SK-N-SH treated with all-trans-retinoic acid at 6 μM for 48 hours (cell line): Measurements from ENCODE around the gene EBF3.
"Not testable (repeated sequence)": the region's sequence is repeated elsewhere in the genome, so short reads cannot be mapped to it uniquely, and the experiment has no call there.

Experiments used
- ATAC-seq: fragments of 200-7000 bp; cut with Tn5 transposase; 3 replicates; pipeline ENCODE4 v1.9.1; 2020; ENCODE audit warnings: mild to moderate bottlenecking, moderate library complexity
- ARNTL ChIP-seq: fragments of 450-650 bp; formaldehyde crosslinking; IDR thresholded peaks from 2 replicates; pipeline ENCODE4 v1.5.0; 2020; ENCODE audit warnings: low read depth, mild to moderate bottlenecking, moderate library complexity, borderline replicate concordance
- BACH2 ChIP-seq: fragments of 250-450 bp; sonication (Bioruptor Pico); IDR thresholded peaks from 2 replicates; pipeline ENCODE4 v1.9.0; 2021; ENCODE audit warnings: mild to moderate bottlenecking, borderline replicate concordance
- CSDC2 ChIP-seq: fragments of 250-450 bp; sonication (Bioruptor Pico); IDR thresholded peaks from 2 replicates; pipeline ENCODE4 v1.5.0; 2020; ENCODE audit warnings: mild to moderate bottlenecking, moderate library complexity
- ESRRG ChIP-seq: fragments of 250-450 bp; sonication (Bioruptor Pico); IDR thresholded peaks from 2 replicates; pipeline ENCODE4 v1.6.1; 2021; ENCODE audit warnings: mild to moderate bottlenecking
- GLIS3 ChIP-seq: fragments of 250-450 bp; sonication (Bioruptor Pico); IDR thresholded peaks from 2 replicates; pipeline ENCODE4 v1.5.0; 2020; ENCODE audit warnings: mild to moderate bottlenecking, moderate library complexity
- ISL1 ChIP-seq: fragments of 250-450 bp; sonication (Bioruptor Pico); IDR thresholded peaks from 2 replicates; pipeline ENCODE4 v2.1.2; 2022; ENCODE audit warnings: mild to moderate bottlenecking, moderate library complexity
- OSR1 ChIP-seq: fragments of 250-450 bp; sonication (Bioruptor Pico); IDR thresholded peaks from 2 replicates; pipeline ENCODE4 v1.8.0; 2022; ENCODE audit warnings: moderate library complexity, mild to moderate bottlenecking, inconsistent platforms
- PPARA ChIP-seq: fragments of 250-450 bp; sonication (Bioruptor Pico); IDR thresholded peaks from 2 replicates; pipeline ENCODE4 v1.5.0; 2020; ENCODE audit warnings: mild to moderate bottlenecking, borderline replicate concordance
- RARB ChIP-seq: fragments of 250-450 bp; sonication (Bioruptor Pico); IDR thresholded peaks from 2 replicates; pipeline ENCODE4 v1.8.0; 2021; ENCODE audit warnings: mild to moderate bottlenecking, moderate library complexity
- SNAI2 ChIP-seq: fragments of 250-450 bp; sonication (Bioruptor Pico); IDR thresholded peaks from 2 replicates; pipeline ENCODE4 v1.5.0; 2020; ENCODE audit warnings: mild to moderate bottlenecking, moderate library complexity
- TCF4 ChIP-seq: fragments of 250-450 bp; sonication (Bioruptor Pico); IDR thresholded peaks from 2 replicates; pipeline ENCODE4 v1.8.0; 2021; ENCODE audit warnings: mild to moderate bottlenecking, moderate library complexity, borderline replicate concordance
- TOX ChIP-seq: fragments of 250-450 bp; sonication (Bioruptor Pico); IDR thresholded peaks from 2 replicates; pipeline ENCODE4 v1.8.0; 2021; ENCODE audit warnings: mild to moderate bottlenecking, moderate library complexity, borderline replicate concordance
- ZC3H10 ChIP-seq: fragments of 250-450 bp; sonication (Bioruptor Pico); IDR thresholded peaks from 2 replicates; pipeline ENCODE4 v1.5.1; 2021; ENCODE audit warnings: mild to moderate bottlenecking, moderate library complexity
- ZFP3 ChIP-seq: fragments of 250-450 bp; sonication (Bioruptor Pico); IDR thresholded peaks from 2 replicates; pipeline ENCODE4 v1.5.0; 2020; ENCODE audit warnings: mild to moderate bottlenecking, moderate library complexity
- ZFP30 ChIP-seq: fragments of 450-650 bp; formaldehyde crosslinking; IDR thresholded peaks from 2 replicates; pipeline ENCODE4 v1.5.0; 2022; ENCODE audit warnings: mild to moderate bottlenecking, moderate library complexity
- ZNF565 ChIP-seq: fragments of 450-650 bp; formaldehyde crosslinking; conservative IDR thresholded peaks from 2 replicates; pipeline ENCODE4 v1.5.0; 2020; ENCODE audit warnings: low read depth, mild to moderate bottlenecking, moderate library complexity
- ZNF70 ChIP-seq: fragments of 450-650 bp; formaldehyde crosslinking; IDR thresholded peaks from 2 replicates; pipeline ENCODE4 v1.5.0; 2020; ENCODE audit warnings: mild to moderate bottlenecking, moderate library complexity
- ZNF8 ChIP-seq: fragments of 450-650 bp; formaldehyde crosslinking; IDR thresholded peaks from 2 replicates; pipeline ENCODE4 v1.5.0; 2020; ENCODE audit warnings: mild to moderate bottlenecking, moderate library complexity
- TF ChIP-seq, protein P1 (sequence below): fragments of 250-450 bp; sonication (Bioruptor Pico); IDR thresholded peaks from 2 replicates; pipeline ENCODE4 v1.8.0; 2020; ENCODE audit warnings: mild to moderate bottlenecking, moderate library complexity, borderline replicate concordance
- TF ChIP-seq, protein P2 (sequence below): fragments of 250-450 bp; sonication (Bioruptor Pico); IDR thresholded peaks from 2 replicates; pipeline ENCODE4 v1.5.1; 2021; ENCODE audit warnings: mild to moderate bottlenecking, moderate library complexity
- TF ChIP-seq, protein P3 (sequence below): fragments of 250-450 bp; sonication (Bioruptor Pico); IDR thresholded peaks from 2 replicates; pipeline ENCODE4 v1.5.0; 2020; ENCODE audit warnings: mild to moderate bottlenecking, moderate library complexity
- TF ChIP-seq, protein P4 (sequence below): fragments of 250-450 bp; sonication (Bioruptor Pico); IDR thresholded peaks from 2 replicates; pipeline ENCODE4 v1.5.1; 2020; ENCODE audit warnings: low read depth, mild to moderate bottlenecking, moderate library complexity

EBF3 gene

DNA sequence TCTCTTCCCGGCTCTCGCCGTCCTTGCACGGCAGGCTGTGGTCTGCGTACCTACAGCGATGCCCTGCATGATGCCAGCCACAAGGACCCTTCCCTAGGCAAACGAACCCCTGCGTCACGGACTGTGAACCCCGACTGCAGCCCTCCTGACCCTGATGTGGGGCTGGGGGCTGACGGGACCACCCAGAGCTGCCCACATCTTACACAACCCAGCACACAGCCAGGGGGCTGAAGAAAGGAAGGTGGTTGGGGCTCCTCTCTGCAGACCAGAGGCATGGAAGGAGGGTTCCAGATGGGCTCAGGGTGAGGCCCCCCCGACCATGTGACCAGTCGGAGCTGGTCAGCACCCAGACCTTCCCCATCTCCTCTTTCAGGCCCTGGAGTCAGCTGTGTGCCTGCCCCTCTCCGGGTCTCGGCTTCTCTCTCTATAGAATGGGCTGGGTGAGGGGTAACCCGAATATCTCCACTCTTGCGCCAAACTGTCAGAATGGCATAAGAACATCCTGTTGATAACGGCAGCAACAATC, 41.4 kb downstream of the EBF3 start:
- no peak for ATAC-seq

DNA sequence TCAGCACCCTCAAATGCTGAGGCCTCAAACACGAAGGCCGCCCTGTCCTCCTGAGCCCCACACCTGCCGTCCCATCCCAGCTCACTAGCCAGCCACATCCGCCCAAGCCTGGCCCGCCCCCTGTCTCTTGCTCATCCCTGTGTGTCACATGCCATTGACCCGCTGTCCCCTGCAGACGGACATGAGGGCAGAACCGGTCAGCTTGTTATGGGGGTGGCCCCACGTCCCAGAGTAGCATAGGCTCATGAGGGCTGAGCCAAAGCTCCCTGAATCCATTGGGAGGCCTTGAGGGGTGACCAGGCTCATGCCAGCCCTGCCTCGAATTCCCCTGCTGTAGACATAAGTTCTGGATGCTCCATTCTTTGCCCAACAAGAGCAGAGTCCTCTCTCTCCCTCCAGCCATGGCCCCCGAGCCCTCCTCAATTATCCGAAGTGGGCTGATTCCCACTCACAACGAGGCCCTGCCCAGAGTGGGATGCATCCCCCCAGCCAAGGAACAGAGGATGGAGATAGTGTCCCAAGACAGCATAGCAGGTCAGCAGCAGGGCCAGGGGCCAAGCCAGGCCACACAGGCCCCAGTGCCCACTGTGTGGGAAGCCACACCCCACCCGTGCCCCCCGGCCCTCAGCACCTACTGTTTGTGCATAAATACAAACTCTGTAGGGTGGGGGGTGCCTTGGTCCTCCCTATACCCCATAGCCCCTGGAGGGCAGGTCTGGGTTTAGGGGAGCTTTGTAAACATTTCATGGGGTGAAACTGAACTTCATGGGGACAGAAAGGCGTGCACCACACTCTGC, 42.1 kb downstream of the EBF3 start:
- no peak for ATAC-seq
- TF ChIP-seq PPARA (CRISPR knock-in tag) (no peak), ESRRG (CRISPR knock-in tag) (no peak), ZC3H10 (CRISPR knock-in tag) (no peak), ZFP3 (no peak), ZNF70 (CRISPR knock-in tag) (no peak), SNAI2 (CRISPR knock-in tag) (no peak), TCF4 (CRISPR knock-in tag) (no peak), ZNF8 (CRISPR knock-in tag) (no peak)

More for the DNA sequence above, 41.4 kb downstream of the EBF3 start:
- TF ChIP-seq CSDC2 (no peak), ZNF8 (CRISPR knock-in tag) (no peak), ISL1 (CRISPR knock-in tag) (no peak), ZC3H10 (CRISPR knock-in tag) (no peak), ZNF565 (CRISPR knock-in tag) (no peak), SNAI2 (CRISPR knock-in tag) (no peak)
- TF ChIP-seq, protein P1, sequence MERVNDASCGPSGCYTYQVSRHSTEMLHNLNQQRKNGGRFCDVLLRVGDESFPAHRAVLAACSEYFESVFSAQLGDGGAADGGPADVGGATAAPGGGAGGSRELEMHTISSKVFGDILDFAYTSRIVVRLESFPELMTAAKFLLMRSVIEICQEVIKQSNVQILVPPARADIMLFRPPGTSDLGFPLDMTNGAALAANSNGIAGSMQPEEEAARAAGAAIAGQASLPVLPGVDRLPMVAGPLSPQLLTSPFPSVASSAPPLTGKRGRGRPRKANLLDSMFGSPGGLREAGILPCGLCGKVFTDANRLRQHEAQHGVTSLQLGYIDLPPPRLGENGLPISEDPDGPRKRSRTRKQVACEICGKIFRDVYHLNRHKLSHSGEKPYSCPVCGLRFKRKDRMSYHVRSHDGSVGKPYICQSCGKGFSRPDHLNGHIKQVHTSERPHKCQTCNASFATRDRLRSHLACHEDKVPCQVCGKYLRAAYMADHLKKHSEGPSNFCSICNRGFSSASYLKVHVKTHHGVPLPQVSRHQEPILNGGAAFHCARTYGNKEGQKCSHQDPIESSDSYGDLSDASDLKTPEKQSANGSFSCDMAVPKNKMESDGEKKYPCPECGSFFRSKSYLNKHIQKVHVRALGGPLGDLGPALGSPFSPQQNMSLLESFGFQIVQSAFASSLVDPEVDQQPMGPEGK (CRISPR knock-in tag) = no peak

DNA sequence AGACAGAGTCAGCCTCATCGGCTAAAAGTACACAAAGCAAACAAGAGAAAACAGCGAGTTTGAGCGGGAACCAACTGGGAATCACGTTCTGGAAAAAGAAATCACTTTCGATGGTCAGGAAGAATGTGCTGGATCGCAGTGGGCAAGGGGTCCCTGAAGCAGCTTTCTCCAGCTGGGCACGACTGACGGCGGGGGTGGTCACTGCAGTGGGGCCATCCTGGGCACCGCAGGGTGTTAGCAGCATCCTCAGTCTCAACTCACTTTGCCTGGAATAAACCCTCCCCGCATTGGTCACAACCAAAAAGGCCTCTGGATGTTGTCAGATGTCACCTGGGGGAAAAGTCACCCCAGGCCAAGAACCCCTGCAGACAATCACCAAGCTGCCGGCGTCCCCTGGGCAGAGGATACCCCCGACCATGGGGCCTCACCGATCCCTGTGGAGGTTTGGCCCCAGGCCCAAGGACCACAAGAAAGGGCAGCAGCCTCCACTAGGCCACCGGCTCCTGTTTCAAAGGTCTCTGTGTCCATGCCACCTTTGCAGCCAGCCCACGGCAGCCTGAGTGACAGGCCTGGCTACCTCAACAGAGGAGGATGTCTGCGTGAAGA, 42.9 kb downstream of the EBF3 start:
- ATAC-seq = no peak
- TF ChIP-seq, protein P2, sequence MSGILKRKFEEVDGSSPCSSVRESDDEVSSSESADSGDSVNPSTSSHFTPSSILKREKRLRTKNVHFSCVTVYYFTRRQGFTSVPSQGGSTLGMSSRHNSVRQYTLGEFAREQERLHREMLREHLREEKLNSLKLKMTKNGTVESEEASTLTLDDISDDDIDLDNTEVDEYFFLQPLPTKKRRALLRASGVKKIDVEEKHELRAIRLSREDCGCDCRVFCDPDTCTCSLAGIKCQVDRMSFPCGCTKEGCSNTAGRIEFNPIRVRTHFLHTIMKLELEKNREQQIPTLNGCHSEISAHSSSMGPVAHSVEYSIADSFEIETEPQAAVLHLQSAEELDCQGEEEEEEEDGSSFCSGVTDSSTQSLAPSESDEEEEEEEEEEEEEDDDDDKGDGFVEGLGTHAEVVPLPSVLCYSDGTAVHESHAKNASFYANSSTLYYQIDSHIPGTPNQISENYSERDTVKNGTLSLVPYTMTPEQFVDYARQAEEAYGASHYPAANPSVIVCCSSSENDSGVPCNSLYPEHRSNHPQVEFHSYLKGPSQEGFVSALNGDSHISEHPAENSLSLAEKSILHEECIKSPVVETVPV (CRISPR knock-in tag) = no peak
- no peak for TF ChIP-seq ZFP30 (CRISPR knock-in tag)
- TF ChIP-seq CSDC2 = no peak
- no peak for TF ChIP-seq GLIS3
- TF ChIP-seq OSR1 (CRISPR knock-in tag) = no peak
- no peak for TF ChIP-seq ZNF8 (CRISPR knock-in tag)
- no peak for TF ChIP-seq ZNF70 (CRISPR knock-in tag)
- no peak for TF ChIP-seq ZFP3
- TF ChIP-seq, protein P3, sequence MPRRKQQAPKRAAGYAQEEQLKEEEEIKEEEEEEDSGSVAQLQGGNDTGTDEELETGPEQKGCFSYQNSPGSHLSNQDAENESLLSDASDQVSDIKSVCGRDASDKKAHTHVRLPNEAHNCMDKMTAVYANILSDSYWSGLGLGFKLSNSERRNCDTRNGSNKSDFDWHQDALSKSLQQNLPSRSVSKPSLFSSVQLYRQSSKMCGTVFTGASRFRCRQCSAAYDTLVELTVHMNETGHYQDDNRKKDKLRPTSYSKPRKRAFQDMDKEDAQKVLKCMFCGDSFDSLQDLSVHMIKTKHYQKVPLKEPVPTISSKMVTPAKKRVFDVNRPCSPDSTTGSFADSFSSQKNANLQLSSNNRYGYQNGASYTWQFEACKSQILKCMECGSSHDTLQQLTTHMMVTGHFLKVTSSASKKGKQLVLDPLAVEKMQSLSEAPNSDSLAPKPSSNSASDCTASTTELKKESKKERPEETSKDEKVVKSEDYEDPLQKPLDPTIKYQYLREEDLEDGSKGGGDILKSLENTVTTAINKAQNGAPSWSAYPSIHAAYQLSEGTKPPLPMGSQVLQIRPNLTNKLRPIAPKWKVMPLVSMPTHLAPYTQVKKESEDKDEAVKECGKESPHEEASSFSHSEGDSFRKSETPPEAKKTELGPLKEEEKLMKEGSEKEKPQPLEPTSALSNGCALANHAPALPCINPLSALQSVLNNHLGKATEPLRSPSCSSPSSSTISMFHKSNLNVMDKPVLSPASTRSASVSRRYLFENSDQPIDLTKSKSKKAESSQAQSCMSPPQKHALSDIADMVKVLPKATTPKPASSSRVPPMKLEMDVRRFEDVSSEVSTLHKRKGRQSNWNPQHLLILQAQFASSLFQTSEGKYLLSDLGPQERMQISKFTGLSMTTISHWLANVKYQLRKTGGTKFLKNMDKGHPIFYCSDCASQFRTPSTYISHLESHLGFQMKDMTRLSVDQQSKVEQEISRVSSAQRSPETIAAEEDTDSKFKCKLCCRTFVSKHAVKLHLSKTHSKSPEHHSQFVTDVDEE (CRISPR knock-in tag) = no peak
- no peak for TF ChIP-seq RARB (CRISPR knock-in tag)
- TF ChIP-seq, protein P4, sequence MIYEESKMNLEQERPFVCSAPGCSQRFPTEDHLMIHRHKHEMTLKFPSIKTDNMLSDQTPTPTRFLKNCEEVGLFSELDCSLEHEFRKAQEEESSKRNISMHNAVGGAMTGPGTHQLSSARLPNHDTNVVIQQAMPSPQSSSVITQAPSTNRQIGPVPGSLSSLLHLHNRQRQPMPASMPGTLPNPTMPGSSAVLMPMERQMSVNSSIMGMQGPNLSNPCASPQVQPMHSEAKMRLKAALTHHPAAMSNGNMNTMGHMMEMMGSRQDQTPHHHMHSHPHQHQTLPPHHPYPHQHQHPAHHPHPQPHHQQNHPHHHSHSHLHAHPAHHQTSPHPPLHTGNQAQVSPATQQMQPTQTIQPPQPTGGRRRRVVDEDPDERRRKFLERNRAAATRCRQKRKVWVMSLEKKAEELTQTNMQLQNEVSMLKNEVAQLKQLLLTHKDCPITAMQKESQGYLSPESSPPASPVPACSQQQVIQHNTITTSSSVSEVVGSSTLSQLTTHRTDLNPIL (CRISPR knock-in tag) = no peak
- no peak for TF ChIP-seq ZC3H10 (CRISPR knock-in tag)
- no peak for TF ChIP-seq ARNTL (CRISPR knock-in tag)
- no peak for TF ChIP-seq ZNF565 (CRISPR knock-in tag)
- TF ChIP-seq BACH2 = no peak
- no peak for TF ChIP-seq TCF4 (CRISPR knock-in tag)
- TF ChIP-seq ISL1 (CRISPR knock-in tag) = no peak
- TF ChIP-seq TOX (CRISPR knock-in tag) = no peak
- no peak for TF ChIP-seq PPARA (CRISPR knock-in tag)

DNA sequence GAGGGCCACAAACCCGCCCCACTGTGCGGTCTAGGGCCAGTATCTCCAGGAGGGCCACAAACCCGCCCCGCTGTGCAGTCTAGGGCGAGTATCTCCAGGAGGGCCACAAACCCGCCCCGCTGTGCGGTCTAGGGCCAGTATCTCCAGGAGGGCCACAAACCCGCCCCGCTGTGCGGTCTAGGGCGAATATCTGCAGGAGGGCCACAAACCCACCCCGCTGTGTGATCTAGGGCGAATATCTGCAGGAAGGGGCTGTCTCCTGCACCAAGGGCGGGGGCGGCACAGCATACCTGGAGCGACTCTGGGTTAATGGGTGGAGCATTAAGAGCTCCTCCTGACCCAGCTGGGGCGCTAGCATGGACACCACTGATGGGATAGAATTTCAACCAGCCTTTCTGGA, 43.9 kb downstream of the EBF3 start:
- not testable (repeated sequence) for ATAC-seq
